IMR-90 (cell line): Measurements from ENCODE around the gene DIP2B.

Experiments used
- NFE2L2 ChIP-seq: fragments of 150-350 bp; IDR thresholded peaks from 2 replicates; pipeline ENCODE4 v1.6.1; 2016; ENCODE audit warnings: low read depth, mild to moderate bottlenecking, low read length
- TF ChIP-seq, protein P1 (sequence below): conservative IDR thresholded peaks from 2 replicates; pipeline ENCODE4 v1.5.1; 2012; ENCODE audit warnings: mild to moderate bottlenecking, low read depth, low read length, improper control_type of control experiment

DNA sequence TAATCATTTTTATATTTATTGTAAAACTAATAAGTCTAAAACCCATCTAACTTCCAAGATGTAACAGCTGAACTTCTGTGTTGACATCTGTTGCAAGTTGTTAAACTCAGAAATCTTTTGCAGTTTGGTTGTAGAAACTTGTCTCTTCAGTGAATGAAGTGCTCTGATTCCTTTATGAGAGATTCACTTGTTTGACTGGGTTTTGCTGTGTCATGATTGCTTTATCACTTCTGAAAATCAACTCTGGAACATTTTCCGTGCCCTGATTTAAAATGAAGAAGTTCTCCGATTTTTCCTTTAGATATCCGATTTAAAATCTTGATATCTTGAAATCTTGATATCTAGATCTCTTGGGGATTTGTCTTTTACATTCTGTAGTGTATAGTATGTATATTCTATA, 65.1 kb downstream of the DIP2B start:
- TF ChIP-seq, protein P1, sequence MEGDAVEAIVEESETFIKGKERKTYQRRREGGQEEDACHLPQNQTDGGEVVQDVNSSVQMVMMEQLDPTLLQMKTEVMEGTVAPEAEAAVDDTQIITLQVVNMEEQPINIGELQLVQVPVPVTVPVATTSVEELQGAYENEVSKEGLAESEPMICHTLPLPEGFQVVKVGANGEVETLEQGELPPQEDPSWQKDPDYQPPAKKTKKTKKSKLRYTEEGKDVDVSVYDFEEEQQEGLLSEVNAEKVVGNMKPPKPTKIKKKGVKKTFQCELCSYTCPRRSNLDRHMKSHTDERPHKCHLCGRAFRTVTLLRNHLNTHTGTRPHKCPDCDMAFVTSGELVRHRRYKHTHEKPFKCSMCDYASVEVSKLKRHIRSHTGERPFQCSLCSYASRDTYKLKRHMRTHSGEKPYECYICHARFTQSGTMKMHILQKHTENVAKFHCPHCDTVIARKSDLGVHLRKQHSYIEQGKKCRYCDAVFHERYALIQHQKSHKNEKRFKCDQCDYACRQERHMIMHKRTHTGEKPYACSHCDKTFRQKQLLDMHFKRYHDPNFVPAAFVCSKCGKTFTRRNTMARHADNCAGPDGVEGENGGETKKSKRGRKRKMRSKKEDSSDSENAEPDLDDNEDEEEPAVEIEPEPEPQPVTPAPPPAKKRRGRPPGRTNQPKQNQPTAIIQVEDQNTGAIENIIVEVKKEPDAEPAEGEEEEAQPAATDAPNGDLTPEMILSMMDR: no peak
- TF ChIP-seq NFE2L2: peak; percentile 89
